GM18508 (cell line): ENCODE measurements around the gene CRYGS.
"Not testable (repeated sequence)": the region's sequence is repeated elsewhere in the genome, so short reads cannot be mapped to it uniquely, and the experiment has no call there.

ENCODE experiments used
- ATAC-seq: cut with Tn5 transposase; IDR thresholded peaks from one replicate; pipeline ENCODE4 v1.9.1; 2021; ENCODE audit warnings: moderate number of reproducible peaks; ENCODE audit not compliant: insufficient read depth, unreplicated experiment

CRYGS gene

GRCh38 chr3:186520957-186521842, 23.0 kb downstream of the CRYGS start:
- ATAC-seq, result peak; percentile 54

GRCh38 chr3:186520431-186520830, 23.7 kb downstream of the CRYGS start:
- ATAC-seq, result no peak

GRCh38 chr3:186519021-186519658, 25.0 kb downstream of the CRYGS start:
- no peak for ATAC-seq

GRCh38 chr3:186517218-186517617, 27.0 kb downstream of the CRYGS start:
- no peak for ATAC-seq

GRCh38 chr3:186516646-186517045, 27.5 kb downstream of the CRYGS start:
- ATAC-seq, result no peak

- ATAC-seq, result no peak
These were observed 29.1 kb downstream of the CRYGS start for GRCh38 chr3:186515125-186515524.

GRCh38 chr3:186514296-186515002, 29.7 kb downstream of the CRYGS start:
- no peak for ATAC-seq

- no peak for ATAC-seq
These were observed 30.8 kb downstream of the CRYGS start for GRCh38 chr3:186513386-186513785.

GRCh38 chr3:186512570-186513302, 31.4 kb downstream of the CRYGS start:
- no peak for ATAC-seq

- ATAC-seq, result no peak
These were observed 32.5 kb downstream of the CRYGS start for GRCh38 chr3:186511702-186512101.

GRCh38 chr3:186511245-186511644, 32.9 kb downstream of the CRYGS start:
- ATAC-seq, result peak; percentile 52

GRCh38 chr3:186510374-186511079, 33.7 kb downstream of the CRYGS start:
- ATAC-seq, result no peak

GRCh38 chr3:186509423-186509822, 34.8 kb downstream of the CRYGS start:
- ATAC-seq, result no peak

- no peak for ATAC-seq
These were observed 37.3 kb downstream of the CRYGS start for GRCh38 chr3:186506857-186507256.

GRCh38 chr3:186506191-186506739, 37.9 kb downstream of the CRYGS start:
- ATAC-seq, result no peak

GRCh38 chr3:186502966-186503712, 41.0 kb downstream of the CRYGS start:
- ATAC-seq, result no peak

- no peak for ATAC-seq
These were observed 41.8 kb downstream of the CRYGS start for GRCh38 chr3:186502138-186502948.

- not testable (repeated sequence) for ATAC-seq
These were observed 44.2 kb downstream of the CRYGS start for GRCh38 chr3:186499949-186500348.
